GM23338 (cell line): ENCODE measurements around the gene RHBDF2. TPM values are rescaled to one million over a fixed set of nuclear protein-coding genes. Genes with fewer than 3 reads are reported as not detected.

Experiments used
- ATAC-seq: fragments of 200-7000 bp; cut with Tn5 transposase; 3 replicates; pipeline ENCODE4 v1.9.1; 2020
- DNase-seq: peaks from one replicate; pipeline ENCODE4 v3.0.0-alpha.2; 2015; ENCODE audit warnings: low spot score
- H2AFZ ChIP-seq: fragments of 200-600 bp; sonication (generic); 2 replicates; pipeline ENCODE4 v1.8.0; 2016; ENCODE audit warnings: antibody characterized with exemption, mild to moderate bottlenecking, moderate library complexity
- H3F3A ChIP-seq: fragments of 200-600 bp; sonication (generic); replicated peaks from 2 replicates; pipeline ENCODE4 v1.8.0; 2017; ENCODE audit warnings: antibody characterized with exemption, mixed run types, low read depth
- H3K27ac ChIP-seq: fragments of 200-600 bp; sonication (generic); 2 replicates; pipeline ENCODE4 v1.6.1; 2016; ENCODE audit warnings: low read depth
- H3K27me3 ChIP-seq: fragments of 200-600 bp; sonication (generic); 2 replicates; pipeline ENCODE4 v1.8.0; 2016; ENCODE audit warnings: mild to moderate bottlenecking, mixed run types, moderate library complexity; ENCODE audit not compliant: insufficient read depth
- H3K36me3 ChIP-seq: fragments of 200-600 bp; sonication (generic); 2 replicates; pipeline ENCODE4 v1.8.0; 2016; ENCODE audit warnings: mild to moderate bottlenecking; ENCODE audit not compliant: insufficient read depth
- H3K4me1 ChIP-seq: fragments of 200-600 bp; sonication (generic); 2 replicates; pipeline ENCODE4 v1.8.0; 2016; ENCODE audit warnings: mild to moderate bottlenecking, moderate library complexity; ENCODE audit not compliant: insufficient read depth
- H3K4me2 ChIP-seq: fragments of 200-600 bp; sonication (generic); 2 replicates; pipeline ENCODE4 v1.7.1; 2017; ENCODE audit warnings: mixed run types
- H3K4me3 ChIP-seq: fragments of 200-600 bp; sonication (generic); 2 replicates; pipeline ENCODE4 v1.6.1; 2016; ENCODE audit warnings: mixed run types
- H3K79me2 ChIP-seq: fragments of 200-600 bp; sonication (generic); replicated peaks from 2 replicates; pipeline ENCODE4 v1.8.0; 2017; ENCODE audit warnings: mild to moderate bottlenecking; ENCODE audit not compliant: insufficient read depth
- H3K9me2 ChIP-seq: fragments of 200-600 bp; sonication (generic); 2 replicates; pipeline ENCODE4 v1.8.0; 2017; ENCODE audit not compliant: insufficient read depth
- H4K20me1 ChIP-seq: fragments of 200-600 bp; sonication (generic); replicated peaks from 2 replicates; pipeline ENCODE4 v1.8.0; 2017; ENCODE audit warnings: mild to moderate bottlenecking; ENCODE audit not compliant: insufficient read depth
- H3K27ac Mint-ChIP-seq: 2 replicates; pipeline ENCODE4 v1.8.0; 2020; ENCODE audit warnings: inconsistent platforms, mild to moderate bottlenecking, moderate library complexity, mixed read lengths
- H3K27me3 Mint-ChIP-seq: 3 replicates; pipeline ENCODE4 v1.8.0; 2022; ENCODE audit warnings: low read depth, mild to moderate bottlenecking, moderate library complexity, mixed read lengths, inconsistent platforms; ENCODE audit not compliant: insufficient read depth, poor library complexity
- H3K36me3 Mint-ChIP-seq: 3 replicates; pipeline ENCODE4 v1.8.0; 2021; ENCODE audit warnings: low read depth, mild to moderate bottlenecking, inconsistent platforms, moderate library complexity, mixed read lengths
- H3K4me1 Mint-ChIP-seq: 3 replicates; pipeline ENCODE4 v1.8.0; 2020; ENCODE audit warnings: mild to moderate bottlenecking, inconsistent platforms, mixed read lengths
- H3K4me3 Mint-ChIP-seq: 3 replicates; pipeline ENCODE4 v1.8.0; 2021; ENCODE audit warnings: moderate library complexity, mild to moderate bottlenecking, inconsistent platforms, mixed read lengths
- H3K9me3 Mint-ChIP-seq: 3 replicates; pipeline ENCODE4 v1.8.0; 2020; ENCODE audit warnings: moderate library complexity, mild to moderate bottlenecking, inconsistent platforms, mixed read lengths
- EZH2 ChIP-seq: fragments of 200-600 bp; sonication (generic); IDR thresholded peaks from one replicate; pipeline ENCODE4 v1.8.0; 2017; ENCODE audit warnings: antibody characterized with exemption, mild to moderate bottlenecking, low read depth; ENCODE audit not compliant: unreplicated experiment
- JUNB ChIP-seq: IDR thresholded peaks from one replicate; pipeline ENCODE4 v1.6.1; 2016; ENCODE audit warnings: antibody characterized with exemption; ENCODE audit not compliant: unreplicated experiment
- ZNF114 ChIP-seq: fragments of 250-450 bp; sonication (Bioruptor Pico); IDR thresholded peaks from 2 replicates; pipeline ENCODE4 v1.5.0; 2020; ENCODE audit warnings: mild to moderate bottlenecking, moderate library complexity
- ZNF331 ChIP-seq: fragments of 250-450 bp; sonication (Bioruptor Pico); IDR thresholded peaks from 2 replicates; pipeline ENCODE4 v1.5.0; 2020; ENCODE audit warnings: low read depth, mild to moderate bottlenecking, moderate library complexity
- polyA plus RNA-seq: library from polyadenylated mRNA; unstranded; fragments of >200 nt; fragmentation: Nextera tagmentation; extraction: Ambion mirVana; gene quantifications from 2 replicates; pipeline ENCODE4 v1.2.1, GENCODE V29; 2016
- total RNA-seq: library from RNA; depleted of rRNA; stranded (reverse); fragments of >200 nt; shearing (Covaris generic); gene quantifications from 2 replicates; pipeline ENCODE4 v1.2.3, GENCODE V29; 2014
- TF ChIP-seq, protein P1 (sequence below): IDR thresholded peaks from one replicate; pipeline ENCODE4 v1.6.1; 2018; ENCODE audit warnings: antibody characterized with exemption; ENCODE audit not compliant: unreplicated experiment
- TF ChIP-seq, protein P2 (sequence below): fragments of 250-450 bp; sonication (Bioruptor Pico); IDR thresholded peaks from 2 replicates; pipeline ENCODE4 v1.5.0; 2020; ENCODE audit warnings: mild to moderate bottlenecking, moderate library complexity
- TF ChIP-seq, protein P3 (sequence below), 2 experiments: fragments of 200-600 bp in 1 of 2; sonication (generic) in 1 of 2; conservative IDR thresholded peaks; 2 replicates each; pipeline versions ENCODE4 v1.5.1 to v1.6.1; 2016 to 2017; ENCODE audit warnings: antibody characterized with exemption in 2 of 2, low read depth in 2 of 2, mild to moderate bottlenecking in 2 of 2, moderate library complexity in 1 of 2
- TF ChIP-seq, protein P4 (sequence below): IDR thresholded peaks from 2 replicates; pipeline ENCODE4 v1.6.1; 2016; ENCODE audit warnings: antibody characterized with exemption

The RHBDF2 gene
- total and polyA plus RNA-seq, 2 experiments from 2014 or later = 9.4 to 29.5 TPM

DNA sequence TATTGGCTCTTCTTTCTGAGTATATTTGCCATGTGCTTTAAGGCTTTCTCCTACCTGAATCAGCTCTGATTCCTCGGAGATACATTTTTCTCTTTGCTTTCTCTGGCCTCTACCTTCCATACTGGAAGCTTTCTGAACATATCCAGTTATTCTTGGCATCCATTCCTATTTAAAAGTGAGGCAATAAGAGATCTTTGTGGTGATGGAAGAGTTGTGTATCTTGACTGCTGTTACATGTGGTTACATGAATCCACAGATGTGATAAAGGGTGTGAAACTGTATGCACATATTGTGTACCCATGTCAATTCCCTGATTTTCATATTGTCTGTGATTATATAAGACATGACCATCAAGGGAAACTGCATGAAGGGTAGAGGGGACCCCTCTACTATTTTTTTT, 72.7 kb downstream of the RHBDF2 start:
- H3K4me3 ChIP-seq = no peak overlapping the region
- no peaks in the 10 kb centered on the region for H3K27me3 ChIP-seq
- Mint-ChIP-seq H3K36me3 (peaks cover 6% of the 10 kb centered on the region), H3K4me3 (no peak overlapping the region), H3K4me1 (peaks cover 58% of the 10 kb centered on the region), H3K27ac (no peak overlapping the region), H3K27me3 (peaks cover 3% of the 10 kb centered on the region), H3K9me3 (no peaks in the 10 kb centered on the region; the same call in 2 of the 3 replicates)
- H3K36me3 ChIP-seq = no peaks in the 10 kb centered on the region
- peaks cover 53% of the 10 kb centered on the region for H3K4me1 ChIP-seq
- no peaks in the 10 kb centered on the region for H3K9me2 ChIP-seq
- H4K20me1 ChIP-seq = peaks cover 59% of the 10 kb centered on the region
- no peak for ATAC-seq
- TF ChIP-seq EZH2 (no peak), ZNF331 (CRISPR knock-in tag) (no peak), ZNF114 (no peak), JUNB (no peak)
- TF ChIP-seq, protein P1, sequence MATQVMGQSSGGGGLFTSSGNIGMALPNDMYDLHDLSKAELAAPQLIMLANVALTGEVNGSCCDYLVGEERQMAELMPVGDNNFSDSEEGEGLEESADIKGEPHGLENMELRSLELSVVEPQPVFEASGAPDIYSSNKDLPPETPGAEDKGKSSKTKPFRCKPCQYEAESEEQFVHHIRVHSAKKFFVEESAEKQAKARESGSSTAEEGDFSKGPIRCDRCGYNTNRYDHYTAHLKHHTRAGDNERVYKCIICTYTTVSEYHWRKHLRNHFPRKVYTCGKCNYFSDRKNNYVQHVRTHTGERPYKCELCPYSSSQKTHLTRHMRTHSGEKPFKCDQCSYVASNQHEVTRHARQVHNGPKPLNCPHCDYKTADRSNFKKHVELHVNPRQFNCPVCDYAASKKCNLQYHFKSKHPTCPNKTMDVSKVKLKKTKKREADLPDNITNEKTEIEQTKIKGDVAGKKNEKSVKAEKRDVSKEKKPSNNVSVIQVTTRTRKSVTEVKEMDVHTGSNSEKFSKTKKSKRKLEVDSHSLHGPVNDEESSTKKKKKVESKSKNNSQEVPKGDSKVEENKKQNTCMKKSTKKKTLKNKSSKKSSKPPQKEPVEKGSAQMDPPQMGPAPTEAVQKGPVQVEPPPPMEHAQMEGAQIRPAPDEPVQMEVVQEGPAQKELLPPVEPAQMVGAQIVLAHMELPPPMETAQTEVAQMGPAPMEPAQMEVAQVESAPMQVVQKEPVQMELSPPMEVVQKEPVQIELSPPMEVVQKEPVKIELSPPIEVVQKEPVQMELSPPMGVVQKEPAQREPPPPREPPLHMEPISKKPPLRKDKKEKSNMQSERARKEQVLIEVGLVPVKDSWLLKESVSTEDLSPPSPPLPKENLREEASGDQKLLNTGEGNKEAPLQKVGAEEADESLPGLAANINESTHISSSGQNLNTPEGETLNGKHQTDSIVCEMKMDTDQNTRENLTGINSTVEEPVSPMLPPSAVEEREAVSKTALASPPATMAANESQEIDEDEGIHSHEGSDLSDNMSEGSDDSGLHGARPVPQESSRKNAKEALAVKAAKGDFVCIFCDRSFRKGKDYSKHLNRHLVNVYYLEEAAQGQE = no peak
- TF ChIP-seq, protein P2, sequence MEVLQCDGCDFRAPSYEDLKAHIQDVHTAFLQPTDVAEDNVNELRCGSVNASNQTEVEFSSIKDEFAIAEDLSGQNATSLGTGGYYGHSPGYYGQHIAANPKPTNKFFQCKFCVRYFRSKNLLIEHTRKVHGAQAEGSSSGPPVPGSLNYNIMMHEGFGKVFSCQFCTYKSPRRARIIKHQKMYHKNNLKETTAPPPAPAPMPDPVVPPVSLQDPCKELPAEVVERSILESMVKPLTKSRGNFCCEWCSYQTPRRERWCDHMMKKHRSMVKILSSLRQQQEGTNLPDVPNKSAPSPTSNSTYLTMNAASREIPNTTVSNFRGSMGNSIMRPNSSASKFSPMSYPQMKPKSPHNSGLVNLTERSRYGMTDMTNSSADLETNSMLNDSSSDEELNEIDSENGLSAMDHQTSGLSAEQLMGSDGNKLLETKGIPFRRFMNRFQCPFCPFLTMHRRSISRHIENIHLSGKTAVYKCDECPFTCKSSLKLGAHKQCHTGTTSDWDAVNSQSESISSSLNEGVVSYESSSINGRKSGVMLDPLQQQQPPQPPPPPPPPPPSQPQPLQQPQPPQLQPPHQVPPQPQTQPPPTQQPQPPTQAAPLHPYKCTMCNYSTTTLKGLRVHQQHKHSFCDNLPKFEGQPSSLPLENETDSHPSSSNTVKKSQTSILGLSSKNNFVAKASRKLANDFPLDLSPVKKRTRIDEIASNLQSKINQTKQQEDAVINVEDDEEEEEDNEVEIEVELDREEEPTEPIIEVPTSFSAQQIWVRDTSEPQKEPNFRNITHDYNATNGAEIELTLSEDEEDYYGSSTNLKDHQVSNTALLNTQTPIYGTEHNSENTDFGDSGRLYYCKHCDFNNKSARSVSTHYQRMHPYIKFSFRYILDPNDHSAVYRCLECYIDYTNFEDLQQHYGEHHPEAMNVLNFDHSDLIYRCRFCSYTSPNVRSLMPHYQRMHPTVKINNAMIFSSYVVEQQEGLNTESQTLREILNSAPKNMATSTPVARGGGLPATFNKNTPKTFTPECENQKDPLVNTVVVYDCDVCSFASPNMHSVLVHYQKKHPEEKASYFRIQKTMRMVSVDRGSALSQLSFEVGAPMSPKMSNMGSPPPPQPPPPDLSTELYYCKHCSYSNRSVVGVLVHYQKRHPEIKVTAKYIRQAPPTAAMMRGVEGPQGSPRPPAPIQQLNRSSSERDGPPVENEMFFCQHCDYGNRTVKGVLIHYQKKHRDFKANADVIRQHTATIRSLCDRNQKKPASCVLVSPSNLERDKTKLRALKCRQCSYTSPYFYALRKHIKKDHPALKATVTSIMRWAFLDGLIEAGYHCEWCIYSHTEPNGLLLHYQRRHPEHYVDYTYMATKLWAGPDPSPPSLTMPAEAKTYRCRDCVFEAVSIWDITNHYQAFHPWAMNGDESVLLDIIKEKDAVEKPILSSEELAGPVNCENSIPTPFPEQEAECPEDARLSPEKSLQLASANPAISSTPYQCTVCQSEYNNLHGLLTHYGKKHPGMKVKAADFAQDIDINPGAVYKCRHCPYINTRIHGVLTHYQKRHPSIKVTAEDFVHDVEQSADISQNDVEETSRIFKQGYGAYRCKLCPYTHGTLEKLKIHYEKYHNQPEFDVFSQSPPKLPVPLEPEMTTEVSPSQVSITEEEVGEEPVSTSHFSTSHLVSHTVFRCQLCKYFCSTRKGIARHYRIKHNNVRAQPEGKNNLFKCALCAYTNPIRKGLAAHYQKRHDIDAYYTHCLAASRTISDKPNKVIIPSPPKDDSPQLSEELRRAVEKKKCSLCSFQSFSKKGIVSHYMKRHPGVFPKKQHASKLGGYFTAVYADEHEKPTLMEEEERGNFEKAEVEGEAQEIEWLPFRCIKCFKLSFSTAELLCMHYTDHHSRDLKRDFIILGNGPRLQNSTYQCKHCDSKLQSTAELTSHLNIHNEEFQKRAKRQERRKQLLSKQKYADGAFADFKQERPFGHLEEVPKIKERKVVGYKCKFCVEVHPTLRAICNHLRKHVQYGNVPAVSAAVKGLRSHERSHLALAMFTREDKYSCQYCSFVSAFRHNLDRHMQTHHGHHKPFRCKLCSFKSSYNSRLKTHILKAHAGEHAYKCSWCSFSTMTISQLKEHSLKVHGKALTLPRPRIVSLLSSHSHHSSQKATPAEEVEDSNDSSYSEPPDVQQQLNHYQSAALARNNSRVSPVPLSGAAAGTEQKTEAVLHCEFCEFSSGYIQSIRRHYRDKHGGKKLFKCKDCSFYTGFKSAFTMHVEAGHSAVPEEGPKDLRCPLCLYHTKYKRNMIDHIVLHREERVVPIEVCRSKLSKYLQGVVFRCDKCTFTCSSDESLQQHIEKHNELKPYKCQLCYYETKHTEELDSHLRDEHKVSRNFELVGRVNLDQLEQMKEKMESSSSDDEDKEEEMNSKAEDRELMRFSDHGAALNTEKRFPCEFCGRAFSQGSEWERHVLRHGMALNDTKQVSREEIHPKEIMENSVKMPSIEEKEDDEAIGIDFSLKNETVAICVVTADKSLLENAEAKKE = no peak
- TF ChIP-seq, protein P3, sequence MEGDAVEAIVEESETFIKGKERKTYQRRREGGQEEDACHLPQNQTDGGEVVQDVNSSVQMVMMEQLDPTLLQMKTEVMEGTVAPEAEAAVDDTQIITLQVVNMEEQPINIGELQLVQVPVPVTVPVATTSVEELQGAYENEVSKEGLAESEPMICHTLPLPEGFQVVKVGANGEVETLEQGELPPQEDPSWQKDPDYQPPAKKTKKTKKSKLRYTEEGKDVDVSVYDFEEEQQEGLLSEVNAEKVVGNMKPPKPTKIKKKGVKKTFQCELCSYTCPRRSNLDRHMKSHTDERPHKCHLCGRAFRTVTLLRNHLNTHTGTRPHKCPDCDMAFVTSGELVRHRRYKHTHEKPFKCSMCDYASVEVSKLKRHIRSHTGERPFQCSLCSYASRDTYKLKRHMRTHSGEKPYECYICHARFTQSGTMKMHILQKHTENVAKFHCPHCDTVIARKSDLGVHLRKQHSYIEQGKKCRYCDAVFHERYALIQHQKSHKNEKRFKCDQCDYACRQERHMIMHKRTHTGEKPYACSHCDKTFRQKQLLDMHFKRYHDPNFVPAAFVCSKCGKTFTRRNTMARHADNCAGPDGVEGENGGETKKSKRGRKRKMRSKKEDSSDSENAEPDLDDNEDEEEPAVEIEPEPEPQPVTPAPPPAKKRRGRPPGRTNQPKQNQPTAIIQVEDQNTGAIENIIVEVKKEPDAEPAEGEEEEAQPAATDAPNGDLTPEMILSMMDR (conservative IDR thresholded peaks at IDR 0.05; ENCODE audit: low read depth in 2 of 2) = no peak
- TF ChIP-seq, protein P4, sequence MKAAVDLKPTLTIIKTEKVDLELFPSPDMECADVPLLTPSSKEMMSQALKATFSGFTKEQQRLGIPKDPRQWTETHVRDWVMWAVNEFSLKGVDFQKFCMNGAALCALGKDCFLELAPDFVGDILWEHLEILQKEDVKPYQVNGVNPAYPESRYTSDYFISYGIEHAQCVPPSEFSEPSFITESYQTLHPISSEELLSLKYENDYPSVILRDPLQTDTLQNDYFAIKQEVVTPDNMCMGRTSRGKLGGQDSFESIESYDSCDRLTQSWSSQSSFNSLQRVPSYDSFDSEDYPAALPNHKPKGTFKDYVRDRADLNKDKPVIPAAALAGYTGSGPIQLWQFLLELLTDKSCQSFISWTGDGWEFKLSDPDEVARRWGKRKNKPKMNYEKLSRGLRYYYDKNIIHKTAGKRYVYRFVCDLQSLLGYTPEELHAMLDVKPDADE = no peak
- H2AFZ ChIP-seq = no peak overlapping the region
- DNase-seq = no peak
- H3K27ac ChIP-seq = no peak overlapping the region
- H3K4me2 ChIP-seq = no peak overlapping the region
- peaks cover 96% of the 10 kb centered on the region for H3K79me2 ChIP-seq
- H3F3A ChIP-seq = no peaks in the 10 kb centered on the region
